ENCODE measurements around the gene PITPNB.

PITPNB gene

GRCh38 chr22:27918341-27919221, 475 bp downstream of the PITPNB start:
- peak; percentile 56 for DNase-seq

- DNase-seq = no peak
These were observed 3.1 kb downstream of the PITPNB start for GRCh38 chr22:27915986-27916385.

GRCh38 chr22:27913162-27913741, 5.8 kb downstream of the PITPNB start:
- no peak for DNase-seq

- DNase-seq = no peak
These were observed 7.0 kb downstream of the PITPNB start for GRCh38 chr22:27912101-27912500.

- DNase-seq = no peak
These were observed 7.7 kb downstream of the PITPNB start for GRCh38 chr22:27911330-27911729.

- DNase-seq = no peak
These were observed 12.8 kb downstream of the PITPNB start for GRCh38 chr22:27906241-27906640.

GRCh38 chr22:27905653-27906052, 13.4 kb downstream of the PITPNB start:
- DNase-seq = no peak

GRCh38 chr22:27903805-27904473, 15.1 kb downstream of the PITPNB start:
- no peak for DNase-seq

- no peak for DNase-seq
These were observed 18.9 kb downstream of the PITPNB start for GRCh38 chr22:27900153-27900552.

- DNase-seq = peak; percentile 9
These were observed 22.8 kb downstream of the PITPNB start for GRCh38 chr22:27896245-27896644.

- no peak for DNase-seq
These were observed 23.5 kb downstream of the PITPNB start for GRCh38 chr22:27895600-27895999.

GRCh38 chr22:27892811-27893210, 26.2 kb downstream of the PITPNB start:
- no peak for DNase-seq

- DNase-seq = no peak
These were observed 27.0 kb downstream of the PITPNB start for GRCh38 chr22:27892064-27892463.

- DNase-seq = no peak
These were observed 30.7 kb downstream of the PITPNB start for GRCh38 chr22:27888310-27888709.

- no peak for DNase-seq
These were observed 32.3 kb downstream of the PITPNB start for GRCh38 chr22:27886843-27887151.

- DNase-seq = peak; percentile 57
These were observed 32.8 kb downstream of the PITPNB start for GRCh38 chr22:27885977-27886842.

GRCh38 chr22:27883656-27884350, 35.3 kb downstream of the PITPNB start:
- no peak for DNase-seq

- no peak for DNase-seq
These were observed 36.4 kb downstream of the PITPNB start for GRCh38 chr22:27882507-27883290.

GRCh38 chr22:27881421-27881820, 37.6 kb downstream of the PITPNB start:
- DNase-seq = no peak

- peak; percentile 56 for DNase-seq
These were observed 38.2 kb downstream of the PITPNB start for GRCh38 chr22:27880778-27881394.

GRCh38 chr22:27879923-27880322, 39.1 kb downstream of the PITPNB start:
- DNase-seq = peak; percentile 15

Data from CD4-positive, alpha-beta T cell treated with Interleukin-17A for 1 hour (primary cell).